Activated B cell treated with CpG ODN at 0.5 μM for 24 hours (primary cell): Measurements from ENCODE around the gene TNFAIP2. TPM values are rescaled to one million over a fixed set of nuclear protein-coding genes. Genes with fewer than 3 reads are reported as not detected.

ENCODE experiments used
- ATAC-seq: fragments of 200-7000 bp; cut with Tn5 transposase; one replicate; pipeline ENCODE4 v1.10.0; 2021; ENCODE audit warnings: low read depth, mild to moderate bottlenecking, moderate library complexity
- CTCF ChIA-PET: fragments of 350-600 bp; sonication (Branson Sonifier 250); formaldehyde crosslinking; loops from one replicate; lab custom pipeline; 2021; ENCODE audit warnings: antibody characterized with exemption; lab: Charles Lee
- POLR2A ChIA-PET: fragments of 350-600 bp; sonication (Branson Sonifier 250); formaldehyde crosslinking; loops from one replicate; lab custom pipeline; 2021; ENCODE audit warnings: antibody characterized with exemption; lab: Charles Lee
- DNase-seq: peaks from one replicate; pipeline ENCODE4 v3.0.0; 2022
- H3K27ac Mint-ChIP-seq: one replicate; pipeline ENCODE4 v1.8.0; 2020; ENCODE audit warnings: mixed read lengths
- H3K27me3 Mint-ChIP-seq: one replicate; pipeline ENCODE4 v1.8.0; 2021; ENCODE audit warnings: mixed read lengths
- H3K36me3 Mint-ChIP-seq: one replicate; pipeline ENCODE4 v1.8.0; 2021; ENCODE audit warnings: low read depth, mixed read lengths
- H3K4me1 Mint-ChIP-seq: one replicate; pipeline ENCODE4 v1.8.0; 2021; ENCODE audit warnings: mixed read lengths
- H3K4me3 Mint-ChIP-seq: one replicate; pipeline ENCODE4 v1.8.0; 2020; ENCODE audit warnings: mild to moderate bottlenecking, mixed read lengths
- H3K9me3 Mint-ChIP-seq: one replicate; pipeline ENCODE4 v1.8.0; 2020; ENCODE audit warnings: mixed read lengths
- CTCF ChIP-seq: fragments of 200-600 bp; IDR thresholded peaks from one replicate; pipeline ENCODE4 v1.8.0; 2022; ENCODE audit warnings: antibody characterized with exemption, mild to moderate bottlenecking
- intact Hi-C: fragments of 100-400 bp; cut with micrococcal nuclease; formaldehyde crosslinking; loops from one replicate; pipeline ENCODE4 v1.15.1; 2024
- total RNA-seq: library from RNA; stranded (reverse); gene quantifications from 2 replicates; pipeline ENCODE4 v1.2.3, GENCODE V29; 2022

TNFAIP2 gene
- total RNA-seq, 1 donor from 2014 or later = 4.1 TPM

DNA sequence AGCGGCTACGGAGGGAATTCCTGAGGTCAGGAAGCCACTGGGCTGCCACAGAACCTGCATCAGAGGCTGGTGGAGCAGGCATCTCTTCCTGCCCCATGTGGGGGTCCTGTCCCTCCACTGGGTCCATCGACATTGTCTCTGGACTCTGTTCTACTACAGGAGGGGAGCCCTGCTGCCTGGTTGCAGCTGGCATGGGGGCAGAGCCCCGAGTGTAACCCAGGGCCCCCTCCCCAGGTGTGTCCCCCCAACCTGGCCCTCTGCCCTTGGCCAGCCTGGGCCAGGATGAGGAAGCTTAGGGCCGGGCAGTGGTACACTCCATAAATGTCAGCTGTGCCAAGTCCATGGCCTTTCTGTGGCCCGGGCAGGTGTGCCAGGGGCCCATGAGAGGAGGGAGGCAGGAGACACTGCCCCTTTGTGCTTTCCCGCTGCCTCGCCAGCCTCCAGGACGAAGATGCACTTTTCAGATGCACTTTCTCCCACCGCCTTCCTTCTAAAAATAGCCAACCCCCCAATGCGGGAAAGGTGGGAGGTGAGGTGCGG lies 32.7 kb upstream of the TNFAIP2 start:
- Mint-ChIP-seq H3K27ac (no peak overlapping the region), H3K36me3 (no peaks in the 10 kb centered on the region), H3K4me1 (peaks cover 8% of the 10 kb centered on the region), H3K9me3 (no peaks in the 10 kb centered on the region), H3K27me3 (peaks cover 9% of the 10 kb centered on the region), H3K4me3 (peak overlapping the region; percentile 72)
- ChIA-PET CTCF (interaction anchor here (1.2 kb wide), 2 partner anchors 34 to 396 kb away, joined by 3 read pairs; no protein-coding TSS in a partner anchor), POLR2A (no interaction called here)
- no peak for TF ChIP-seq CTCF
- intact Hi-C loops = loop anchor here (1.0 to 2.0 kb wide), 3 partner anchors 12 to 396 kb away; no protein-coding TSS in a partner anchor
- DNase-seq = no peak
- no peak for ATAC-seq

DNA sequence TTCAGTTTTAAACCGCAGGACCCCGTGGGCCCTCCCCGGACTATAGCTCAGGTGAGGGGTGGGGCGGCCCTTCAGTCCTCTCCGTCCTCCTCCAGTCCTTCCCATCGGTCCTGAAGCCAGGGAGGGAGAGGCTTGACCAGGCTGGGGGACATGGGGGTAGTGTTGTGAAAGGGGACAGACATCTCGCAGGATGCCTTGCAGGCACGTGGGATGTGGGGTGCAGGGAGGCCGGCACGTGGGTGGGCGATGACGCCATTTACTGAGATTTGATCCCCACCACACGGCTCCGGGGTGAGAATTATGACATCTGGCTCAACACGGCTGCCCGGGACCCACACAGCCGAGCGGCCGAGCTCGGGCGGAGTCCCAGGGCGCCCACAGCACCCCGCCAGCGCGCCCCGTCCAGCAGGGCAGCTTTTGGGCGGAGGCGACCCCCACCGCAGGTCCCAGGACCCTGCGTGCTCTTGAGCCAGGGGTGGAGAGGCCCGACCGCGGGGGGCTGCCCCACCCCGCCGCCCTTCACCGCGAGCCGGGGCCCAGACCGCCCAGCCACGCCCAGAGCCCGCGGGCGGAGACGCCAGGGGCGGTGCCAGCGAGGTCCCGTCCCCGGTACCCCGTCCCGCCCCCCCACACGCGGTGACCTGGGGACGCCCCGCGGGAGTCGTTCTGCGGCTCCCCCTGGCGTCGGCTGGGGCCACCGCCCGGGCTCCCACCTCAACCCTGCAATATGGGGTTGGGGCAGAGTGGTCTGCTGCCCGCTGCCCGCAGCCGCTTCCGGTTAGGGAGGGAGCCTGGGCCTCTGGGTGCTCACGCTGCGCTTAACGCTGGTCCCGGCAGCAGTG lies 32.0 kb upstream of the TNFAIP2 start:
- Mint-ChIP-seq H3K9me3 (no peaks in the 10 kb centered on the region), H3K27me3 (peaks cover 7% of the 10 kb centered on the region)
- intact Hi-C loops = loop anchor here (1.0 to 2.0 kb wide), 3 partner anchors 13 to 397 kb away; no protein-coding TSS in a partner anchor

GRCh38 chr14:103091883-103092222 lies 31.4 kb upstream of the TNFAIP2 start:
- ATAC-seq (no peak), DNase-seq (no peak)
- Mint-ChIP-seq H3K9me3 (no peaks in the 10 kb centered on the region), H3K36me3 (no peaks in the 10 kb centered on the region), H3K27ac (no peak overlapping the region), H3K27me3 (peaks cover 2% of the 10 kb centered on the region), H3K4me3 (peak overlapping the region; percentile 48), H3K4me1 (peaks cover 8% of the 10 kb centered on the region)
- intact Hi-C loops = loop anchor here (1.0 to 2.0 kb wide), 3 partner anchors 14 to 398 kb away; no protein-coding TSS in a partner anchor
- TF ChIP-seq CTCF = no peak
- CTCF ChIA-PET = interaction anchor here (1.0 to 1.2 kb wide), 4 partner anchors 9 to 398 kb away, joined by 3 to 4 read pairs (median 3); no protein-coding TSS in a partner anchor
- POLR2A ChIA-PET = no interaction called here

More for the DNA sequence above, 32.0 kb upstream of the TNFAIP2 start:
- ChIA-PET POLR2A (no interaction called here), CTCF (interaction anchor here (1.2 kb wide), 2 partner anchors 35 to 396 kb away, joined by 3 read pairs; no protein-coding TSS in a partner anchor)
- peak; percentile 96 for ATAC-seq
- Mint-ChIP-seq H3K4me1 (peaks cover 8% of the 10 kb centered on the region), H3K36me3 (no peaks in the 10 kb centered on the region), H3K4me3 (peak overlapping the region; percentile 72), H3K27ac (no peak overlapping the region)
- TF ChIP-seq CTCF = peak; percentile 49
- peak; percentile 70 for DNase-seq

GRCh38 chr14:103093856-103094405 lies 29.3 kb upstream of the TNFAIP2 start:
- CTCF ChIA-PET = no interaction called here
- POLR2A ChIA-PET = no interaction called here
- H3K9me3 Mint-ChIP-seq = no peaks in the 10 kb centered on the region
- H3K36me3 Mint-ChIP-seq = no peaks in the 10 kb centered on the region
- no peak overlapping the region for H3K27ac Mint-ChIP-seq
- peaks cover 8% of the 10 kb centered on the region for H3K4me1 Mint-ChIP-seq
- intact Hi-C loops = no loop called here
- peaks cover 3% of the 10 kb centered on the region for H3K27me3 Mint-ChIP-seq
- no peak overlapping the region for H3K4me3 Mint-ChIP-seq
- DNase-seq = no peak
- TF ChIP-seq CTCF = no peak
- no peak for ATAC-seq
